Measurements from ENCODE around the gene DHRS7B. TPM values are rescaled to one million over a fixed set of nuclear protein-coding genes. Genes with fewer than 3 reads are reported as not detected.

The DHRS7B gene
- total RNA-seq, 4 donors from 2014 or later: 24.3 to 35.1 (median 33.7) TPM

DNA sequence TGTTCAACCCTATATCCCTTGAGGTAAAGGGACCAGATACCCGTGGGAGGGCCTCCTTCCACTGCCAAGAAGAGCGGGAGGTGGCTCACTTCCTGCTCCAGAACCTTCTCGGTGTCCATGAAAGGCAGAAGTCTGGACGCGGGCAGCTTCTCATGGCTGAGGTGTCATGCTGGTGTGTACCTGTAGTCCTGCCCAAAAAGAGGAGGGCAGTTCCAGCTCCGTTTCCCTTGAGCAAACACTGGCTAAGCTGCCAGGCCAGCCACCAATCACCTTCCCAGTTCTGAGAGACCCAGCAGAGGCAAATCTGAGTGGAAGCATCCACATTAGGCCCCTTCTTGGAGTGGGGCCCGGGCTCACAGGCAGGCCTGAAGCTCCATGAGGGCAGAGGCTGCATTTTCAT is 81.6 kb downstream of the DHRS7B start:
- Histone ChIP-seq H3K9me3 (no peaks in the 10 kb centered on the region), H3K4me3 (no peak overlapping the region), H3K36me3 (peaks cover 0 to 45% (median 0%) of the 10 kb centered on the region in 3 donors), H3K27ac (no peak overlapping the region), H3K27me3 (no peaks in the 10 kb centered on the region), H3K4me1 (peaks cover 0 to 68% (median 24%) of the 10 kb centered on the region in 4 donors)
- no peak for DNase-seq (ENCODE audit: low spot score in 2 of 2)
- 88 to 89% methylated on average over 7 of the region's 7 CpGs for WGBS, 2 donors
- TF ChIP-seq POLR2A (IDR thresholded peaks at IDR 0.05): no peak
- no peak for TF ChIP-seq EP300 (IDR thresholded peaks at IDR 0.05)
- TF ChIP-seq, protein P1, sequence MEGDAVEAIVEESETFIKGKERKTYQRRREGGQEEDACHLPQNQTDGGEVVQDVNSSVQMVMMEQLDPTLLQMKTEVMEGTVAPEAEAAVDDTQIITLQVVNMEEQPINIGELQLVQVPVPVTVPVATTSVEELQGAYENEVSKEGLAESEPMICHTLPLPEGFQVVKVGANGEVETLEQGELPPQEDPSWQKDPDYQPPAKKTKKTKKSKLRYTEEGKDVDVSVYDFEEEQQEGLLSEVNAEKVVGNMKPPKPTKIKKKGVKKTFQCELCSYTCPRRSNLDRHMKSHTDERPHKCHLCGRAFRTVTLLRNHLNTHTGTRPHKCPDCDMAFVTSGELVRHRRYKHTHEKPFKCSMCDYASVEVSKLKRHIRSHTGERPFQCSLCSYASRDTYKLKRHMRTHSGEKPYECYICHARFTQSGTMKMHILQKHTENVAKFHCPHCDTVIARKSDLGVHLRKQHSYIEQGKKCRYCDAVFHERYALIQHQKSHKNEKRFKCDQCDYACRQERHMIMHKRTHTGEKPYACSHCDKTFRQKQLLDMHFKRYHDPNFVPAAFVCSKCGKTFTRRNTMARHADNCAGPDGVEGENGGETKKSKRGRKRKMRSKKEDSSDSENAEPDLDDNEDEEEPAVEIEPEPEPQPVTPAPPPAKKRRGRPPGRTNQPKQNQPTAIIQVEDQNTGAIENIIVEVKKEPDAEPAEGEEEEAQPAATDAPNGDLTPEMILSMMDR (IDR thresholded peaks at IDR 0.05): no peak

DNA sequence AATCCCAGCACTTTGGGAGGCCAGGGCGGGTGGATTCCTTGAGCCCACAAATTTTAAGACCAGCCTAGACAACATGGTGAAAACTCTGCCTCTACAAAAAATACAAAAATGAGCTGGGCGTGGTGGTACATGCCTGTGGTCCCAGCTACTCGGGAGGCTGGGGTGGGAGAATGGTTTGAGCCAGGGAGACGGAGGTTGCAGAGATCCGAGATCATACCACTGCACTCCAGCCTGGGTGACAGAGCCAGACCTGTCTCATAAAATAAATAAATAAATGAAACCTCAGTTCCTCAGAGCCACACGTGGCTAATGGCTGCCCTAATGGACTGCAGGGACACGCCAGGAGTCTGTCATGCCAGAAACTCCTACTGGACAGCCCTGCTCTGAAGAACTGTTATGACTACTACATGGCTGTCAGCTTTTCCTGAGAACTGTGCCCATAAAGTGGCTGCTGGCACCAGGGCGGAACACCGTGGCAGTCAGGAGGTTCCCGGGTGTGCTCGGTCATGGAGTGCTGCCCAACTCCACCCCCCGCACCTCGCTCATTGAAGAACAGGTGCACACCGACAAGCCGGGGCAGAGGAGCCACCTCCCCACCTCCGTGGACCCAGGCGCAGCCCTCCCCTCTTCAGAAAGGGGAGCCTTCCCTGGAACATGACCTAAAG is 82.9 kb downstream of the DHRS7B start:
- Histone ChIP-seq H3K27me3 (no peaks in the 10 kb centered on the region), H3K9me3 (no peaks in the 10 kb centered on the region), H3K4me1 (peaks cover 0 to 64% (median 21%) of the 10 kb centered on the region in 4 donors), H3K4me3 (no peak overlapping the region), H3K36me3 (peaks cover 0 to 45% (median 0%) of the 10 kb centered on the region in 3 donors), H3K27ac (no peak overlapping the region)
- no peak for TF ChIP-seq POLR2A (IDR thresholded peaks at IDR 0.05)
- no peak for DNase-seq (ENCODE audit: low spot score in 2 of 2)
- WGBS, 2 donors: 79 to 87% methylated on average over 16 to 17 of the region's 17 CpGs

DNA sequence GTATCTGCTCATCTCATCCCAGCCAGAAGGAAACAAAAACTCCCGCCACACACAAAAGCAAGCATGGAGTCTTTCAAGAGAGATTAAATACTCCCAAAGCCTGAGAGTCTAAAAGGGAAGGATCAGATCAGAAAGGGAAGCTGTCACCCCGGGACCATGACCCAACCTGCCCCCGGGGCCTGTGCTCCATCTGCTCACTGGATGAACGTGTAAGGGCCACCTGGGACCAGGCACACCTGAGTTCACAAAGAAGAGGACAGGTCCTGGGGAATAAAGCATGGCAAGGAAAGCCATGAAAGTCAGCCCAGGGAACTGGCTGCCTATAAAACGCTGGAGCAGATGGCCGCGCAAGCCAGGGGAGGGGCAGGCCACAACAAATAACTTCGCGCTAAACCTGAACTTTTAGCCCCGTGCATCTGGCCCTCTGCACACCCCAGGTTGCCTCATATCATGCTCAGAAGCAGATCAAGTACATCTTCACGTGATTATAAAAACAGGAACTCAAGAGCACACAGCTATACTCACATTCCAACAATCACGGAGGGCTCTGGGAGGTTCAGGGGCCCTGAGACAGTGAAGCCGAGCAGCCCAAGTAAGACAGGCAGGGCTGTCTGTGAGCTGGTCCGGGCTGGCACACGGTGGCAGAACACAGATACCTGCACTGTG is 83.8 kb downstream of the DHRS7B start:
- no peak overlapping the region for H3K4me3 ChIP-seq
- DNase-seq (ENCODE audit: low spot score in 2 of 2): no peak
- TF ChIP-seq POLR2A (IDR thresholded peaks at IDR 0.05): no peak
- TF ChIP-seq, protein P1 (IDR thresholded peaks at IDR 0.05): no peak
- no peak for TF ChIP-seq EP300 (IDR thresholded peaks at IDR 0.05)
- H3K9me3 ChIP-seq: no peaks in the 10 kb centered on the region
- H3K4me1 ChIP-seq: peaks cover 0 to 63% (median 24%) of the 10 kb centered on the region in 4 donors
- H3K36me3 ChIP-seq: peaks cover 0 to 45% (median 0%) of the 10 kb centered on the region in 3 donors
- no peaks in the 10 kb centered on the region for H3K27me3 ChIP-seq
- WGBS, 2 donors: 74 to 75% methylated on average over 15 of the region's 15 CpGs
- no peak overlapping the region for H3K27ac ChIP-seq

DNA sequence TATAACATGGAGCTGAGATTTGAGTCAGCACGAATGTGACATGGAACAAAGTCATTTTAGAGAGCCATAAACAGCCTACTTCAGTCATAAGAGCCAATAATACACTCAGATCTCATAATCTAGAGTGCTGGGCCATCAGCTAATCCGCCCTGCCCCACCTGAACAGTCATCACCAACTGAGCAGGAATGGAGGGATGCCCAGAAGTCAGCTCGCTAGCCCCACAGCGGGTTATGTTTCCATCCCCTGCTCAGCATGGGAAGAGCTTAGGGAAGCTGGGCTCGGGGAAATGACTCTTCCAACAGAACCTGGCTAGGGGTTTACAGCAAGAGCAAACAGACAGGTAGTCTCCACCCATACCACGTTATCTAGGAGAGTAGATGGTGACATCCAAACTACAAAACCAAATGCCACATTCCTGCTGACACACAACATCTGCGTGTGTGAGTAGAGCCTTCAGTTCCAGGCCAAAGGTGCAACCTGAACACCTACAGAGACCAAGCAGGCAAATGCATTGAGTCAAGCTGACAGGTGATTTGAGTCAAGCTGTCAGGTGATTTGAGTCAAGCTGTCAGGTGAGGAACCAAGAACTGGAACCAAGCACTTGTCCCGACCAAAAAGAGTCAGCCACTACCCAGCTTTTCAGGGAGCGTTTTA is 85.2 kb downstream of the DHRS7B start:
- Histone ChIP-seq H3K27me3 (no peaks in the 10 kb centered on the region), H3K4me3 (no peak overlapping the region), H3K36me3 (peaks cover 0 to 40% (median 0%) of the 10 kb centered on the region in 3 donors), H3K4me1 (peaks cover 0 to 68% (median 25%) of the 10 kb centered on the region in 4 donors), H3K9me3 (no peaks in the 10 kb centered on the region), H3K27ac (no peak overlapping the region)
- DNase-seq (ENCODE audit: low spot score in 2 of 2): no peak
- TF ChIP-seq POLR2A (IDR thresholded peaks at IDR 0.05) (no peak), EP300 (IDR thresholded peaks at IDR 0.05) (no peak)
- TF ChIP-seq, protein P1 (IDR thresholded peaks at IDR 0.05): no peak
- 84 to 86% methylated on average over 9 of the region's 9 CpGs for WGBS, 2 donors

DNA sequence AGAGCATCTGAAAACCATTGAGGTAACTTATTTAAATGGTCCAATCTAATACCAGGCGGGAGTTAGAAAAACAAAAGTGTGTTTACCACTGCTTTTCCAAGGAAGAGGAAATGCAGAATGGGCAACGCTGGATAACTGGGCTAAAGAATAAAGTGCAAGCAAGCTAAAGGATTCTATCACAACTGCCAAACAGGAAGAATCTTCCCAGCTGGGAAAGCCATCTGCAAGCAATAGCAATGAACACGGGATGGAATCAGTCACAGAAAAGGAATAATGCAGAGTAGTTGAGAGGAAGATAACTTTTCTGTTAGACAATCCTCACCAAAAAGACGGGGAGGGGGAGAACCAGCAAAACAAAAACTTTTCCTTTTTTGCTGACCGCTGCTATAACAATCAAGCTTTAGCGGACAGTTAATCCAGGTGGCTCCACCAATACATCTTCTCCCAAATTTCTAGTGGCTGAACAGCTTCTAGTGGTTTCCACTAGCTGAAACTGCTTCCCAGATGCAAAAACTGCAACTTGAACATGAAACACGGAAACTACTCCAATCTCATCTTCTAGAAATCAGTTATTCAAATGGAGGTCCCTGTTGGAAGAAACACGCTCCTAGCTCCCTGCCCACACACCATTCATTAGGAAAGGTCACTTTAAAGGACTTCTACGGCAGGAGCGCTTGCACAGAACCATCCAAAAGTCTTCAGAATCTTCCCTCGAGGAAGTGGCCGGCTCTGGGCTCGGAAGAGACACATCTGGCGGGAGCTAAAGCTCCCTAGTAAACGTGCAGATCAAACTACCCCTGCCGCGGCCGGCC is 86.3 kb downstream of the DHRS7B start:
- no peaks in the 10 kb centered on the region for H3K27me3 ChIP-seq
- peaks cover 0 to 68% (median 25%) of the 10 kb centered on the region in 4 donors for H3K4me1 ChIP-seq
- TF ChIP-seq EP300 (IDR thresholded peaks at IDR 0.05) (no peak), POLR2A (IDR thresholded peaks at IDR 0.05) (no peak)
- TF ChIP-seq, protein P1 (IDR thresholded peaks at IDR 0.05): no peak
- H3K36me3 ChIP-seq: peaks cover 0 to 32% (median 0%) of the 10 kb centered on the region in 3 donors
- no peaks in the 10 kb centered on the region for H3K9me3 ChIP-seq
- peak overlapping the region in 3 of 4 donors; percentile 93 to 99 (median 94) for H3K27ac ChIP-seq
- DNase-seq (ENCODE audit: low spot score in 2 of 2): no peak
- H3K4me3 ChIP-seq: peak overlapping the region; percentile 66 to 98 (median 90)
- WGBS, 2 donors: 3 to 4% methylated on average over 17 to 18 of the region's 18 CpGs

All from tibial nerve (tissue), 4 donors.